NCI-H2081 (cell line): Measurements from ENCODE around the gene ZBTB40.

ENCODE experiments used
- DNase-seq, 2 experiments: peaks; one replicate each; lab custom pipeline; 2025; lab: John Stamatoyannopoulos, UW

The ZBTB40 gene

GRCh38 chr1:22533244-22533895, 81.7 kb downstream of the ZBTB40 start:
- DNase-seq: peak; percentile 36 to 72

GRCh38 chr1:22534951-22535350, 83.3 kb downstream of the ZBTB40 start:
- peak in 1 of 2 experiments; percentile 21 for DNase-seq

GRCh38 chr1:22535399-22535798, 83.7 kb downstream of the ZBTB40 start:
- no peak for DNase-seq

GRCh38 chr1:22536506-22536905, 84.9 kb downstream of the ZBTB40 start:
- DNase-seq: no peak

GRCh38 chr1:22537441-22538139, 85.9 kb downstream of the ZBTB40 start:
- DNase-seq: no peak

- no peak for DNase-seq
Observed at GRCh38 chr1:22539510-22540118, 88.0 kb downstream of the ZBTB40 start.

- no peak for DNase-seq
Observed at GRCh38 chr1:22540337-22540736, 88.7 kb downstream of the ZBTB40 start.

- no peak for DNase-seq
Observed at GRCh38 chr1:22542886-22543285, 91.2 kb downstream of the ZBTB40 start.

- DNase-seq: no peak
Observed at GRCh38 chr1:22543679-22544078, 92.0 kb downstream of the ZBTB40 start.

- no peak for DNase-seq
Observed at GRCh38 chr1:22544606-22545005, 93.0 kb downstream of the ZBTB40 start.

GRCh38 chr1:22545141-22545540, 93.5 kb downstream of the ZBTB40 start:
- DNase-seq: no peak

- no peak for DNase-seq
Observed at GRCh38 chr1:22547186-22547817, 95.7 kb downstream of the ZBTB40 start.

- DNase-seq: no peak
Observed at GRCh38 chr1:22547818-22548462, 96.3 kb downstream of the ZBTB40 start.

GRCh38 chr1:22550021-22550420, 98.4 kb downstream of the ZBTB40 start:
- DNase-seq: no peak

- DNase-seq: no peak
Observed at GRCh38 chr1:22551591-22551990, 99.9 kb downstream of the ZBTB40 start.

GRCh38 chr1:22552021-22552420, 100.4 kb downstream of the ZBTB40 start:
- no peak for DNase-seq

- no peak for DNase-seq
Observed at GRCh38 chr1:22553104-22553880, 101.6 kb downstream of the ZBTB40 start.

GRCh38 chr1:22553991-22554522, 102.4 kb downstream of the ZBTB40 start:
- DNase-seq: no peak

- DNase-seq: no peak
Observed at GRCh38 chr1:22555371-22555656, 103.7 kb downstream of the ZBTB40 start.

GRCh38 chr1:22556391-22557104, 104.9 kb downstream of the ZBTB40 start:
- DNase-seq: no peak
